ENCODE results near the gene L3MBTL4.

- TF ChIP-seq FOXM1 (IDR thresholded peaks at IDR 0.05; ENCODE audit: borderline replicate concordance, low read depth): no peak
- no peak for TF ChIP-seq TAF1 (IDR thresholded peaks at IDR 0.05; ENCODE audit: low read depth)
- no peak for TF ChIP-seq YY1 (IDR thresholded peaks at IDR 0.05; ENCODE audit: low read depth)
- TF ChIP-seq REST (IDR thresholded peaks at IDR 0.05; ENCODE audit: low read depth): no peak
- no peak for TF ChIP-seq TEAD4 (IDR thresholded peaks at IDR 0.05)
- no peak for TF ChIP-seq MAX (IDR thresholded peaks at IDR 0.05)
- no peak for TF ChIP-seq RAD21 (IDR thresholded peaks at IDR 0.05; ENCODE audit: low read depth)
- no peak for TF ChIP-seq NFIC (IDR thresholded peaks at IDR 0.05)
- no peak for TF ChIP-seq ZBTB7A (IDR thresholded peaks at IDR 0.05; ENCODE audit: low read depth)
- no peak for TF ChIP-seq EGR1 (IDR thresholded peaks at IDR 0.05)
Measured at GRCh38 chr18:6039055-6039454, 375.7 kb downstream of the L3MBTL4 start.
